H1 (cell line): ENCODE results near the gene MCF2L2. TPM values are rescaled to one million over a fixed set of nuclear protein-coding genes. Genes with fewer than 3 reads are reported as not detected.

ENCODE experiments used
- BRCA1 ChIP-seq: IDR thresholded peaks from 2 replicates; pipeline ENCODE4 v1.6.1; 2012; ENCODE audit warnings: low read depth, low read length, improper control_type of control experiment
- KDM4A ChIP-seq: IDR thresholded peaks from one replicate; pipeline ENCODE4 v1.7.1; 2012; ENCODE audit warnings: low read depth, mild to moderate bottlenecking, moderate library complexity, low read length, inconsistent platforms; ENCODE audit not compliant: severe bottlenecking
- KDM5A ChIP-seq: fragments of 200-600 bp; IDR thresholded peaks from 2 replicates; pipeline ENCODE4 v1.7.1; 2012; ENCODE audit warnings: mild to moderate bottlenecking, low read length, inconsistent platforms, mixed read lengths
- POLR2AphosphoS5 ChIP-seq: IDR thresholded peaks from 2 replicates; pipeline ENCODE4 v1.6.1; 2011; ENCODE audit warnings: low read depth, low read length
- RBBP5 ChIP-seq: IDR thresholded peaks from 2 replicates; pipeline ENCODE4 v1.7.1; 2012; ENCODE audit warnings: low read depth, mild to moderate bottlenecking, inconsistent platforms, low read length, moderate library complexity, borderline replicate concordance
- TEAD4 ChIP-seq: IDR thresholded peaks from 2 replicates; pipeline ENCODE4 v1.6.1; 2012; ENCODE audit warnings: low read depth, low read length, inconsistent platforms, mixed read lengths
- polyA plus RNA-seq, 7 experiments: library from polyadenylated mRNA; depleted of rRNA in 3 of 7; stranded (reverse) in 5 of 7; unstranded in 2 of 7; fragments of >200 nt in 5 of 7; fragments of 200-250 nt in 2 of 7; gene quantifications; 1 replicate in 5 of 7; 2 replicates in 1 of 7; 4 replicates in 1 of 7; pipeline versions ENCODE4 v1.2.1 to v1.2.3, GENCODE V29; 2011 to 2013; ENCODE audit warnings: missing spikeins in 2 of 7, mixed read lengths in 2 of 7
- total RNA-seq: library from RNA; stranded (reverse); fragmentation: NEBNext Ultra II Directional; extraction: Animal tissue kit (Norgen Biotek cat#: 25700); gene quantifications from 2 replicates; pipeline ENCODE4 v1.2.1, GENCODE V29; 2021

MCF2L2 gene
- total and polyA plus RNA-seq, 2 of the 8 experiments (the other 6 are each of a cell fraction or from before 2014, with no cell fraction given), result 4.1 to 13.7 TPM

- TF ChIP-seq BRCA1, result no peak
- no peak for TF ChIP-seq POLR2AphosphoS5
- no peak for TF ChIP-seq KDM5A
- no peak for TF ChIP-seq KDM4A
- no peak for TF ChIP-seq RBBP5
- no peak for TF ChIP-seq TEAD4
These were observed 17.1 kb downstream of the MCF2L2 start (continued) for GRCh38 chr3:183411216-183411922.
